ENCODE results near the gene SDR9C7.

SDR9C7 gene

GRCh38 chr12:56873382-56873781 is 60.8 kb downstream of the SDR9C7 start:
- DNase-seq (ENCODE audit: low read depth) = no peak

All from non-pigmented ciliary epithelial cell (primary cell).